NCI-H2171 treated with DMSO at 0.1 percent for 48 hours (cell line): ENCODE data around the gene NOP14.
"Not testable (repeated sequence)": the region's sequence is repeated elsewhere in the genome, so short reads cannot be mapped to it uniquely, and the experiment has no call there.

Experiments used
- DNase-seq: peaks from one replicate; lab custom pipeline; 2025; lab: John Stamatoyannopoulos, UW

NOP14 gene

DNA sequence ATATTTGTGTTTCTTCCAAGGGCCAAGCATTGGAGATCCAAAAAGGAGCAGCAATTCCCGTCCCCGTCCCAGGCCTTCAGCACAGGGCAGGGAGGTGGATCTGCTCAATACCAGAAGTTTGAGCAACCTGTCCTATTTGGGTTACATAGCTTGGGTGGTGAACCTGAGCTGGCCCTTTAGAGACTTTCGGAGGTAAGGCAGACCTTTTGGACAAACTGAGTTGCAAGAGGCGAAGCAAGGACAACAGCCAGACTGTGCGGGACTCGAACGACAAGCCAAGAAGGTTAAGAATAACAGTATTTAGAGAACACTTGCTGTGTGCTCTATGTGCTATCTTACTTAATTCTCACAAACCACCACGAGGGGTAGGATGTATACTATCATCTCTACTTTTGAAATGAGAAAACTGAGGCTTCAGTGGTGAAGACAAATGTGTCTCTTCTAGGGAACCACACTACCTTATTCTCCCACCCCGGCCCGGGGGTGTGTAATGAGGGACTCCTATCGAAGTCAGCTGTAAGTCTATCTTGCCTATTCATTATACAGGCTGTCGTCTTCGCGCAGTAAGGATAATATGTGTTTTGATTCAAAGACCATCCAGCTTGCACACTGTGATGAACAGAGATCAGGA lies 1.3 kb downstream of the NOP14 start:
- DNase-seq: no peak

DNA sequence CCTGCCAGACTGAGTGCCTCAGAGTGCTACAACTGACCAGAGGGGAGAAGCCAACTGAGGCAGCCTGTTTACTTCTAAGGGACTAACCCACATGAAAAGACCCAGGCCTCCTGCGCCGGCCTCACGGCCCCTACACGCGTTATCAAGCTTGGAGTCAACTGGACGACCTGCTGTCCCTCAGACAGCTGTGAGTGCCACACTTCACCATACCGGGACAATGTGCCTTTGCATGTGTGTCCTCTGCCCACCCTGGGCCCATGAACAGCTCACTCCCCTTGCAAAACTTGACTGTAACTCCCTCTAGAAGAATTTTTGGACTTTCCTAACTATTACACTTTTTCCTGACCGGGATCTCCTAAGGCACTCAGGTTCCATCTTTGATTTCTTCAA lies 1.8 kb downstream of the NOP14 start:
- no peak for DNase-seq

DNA sequence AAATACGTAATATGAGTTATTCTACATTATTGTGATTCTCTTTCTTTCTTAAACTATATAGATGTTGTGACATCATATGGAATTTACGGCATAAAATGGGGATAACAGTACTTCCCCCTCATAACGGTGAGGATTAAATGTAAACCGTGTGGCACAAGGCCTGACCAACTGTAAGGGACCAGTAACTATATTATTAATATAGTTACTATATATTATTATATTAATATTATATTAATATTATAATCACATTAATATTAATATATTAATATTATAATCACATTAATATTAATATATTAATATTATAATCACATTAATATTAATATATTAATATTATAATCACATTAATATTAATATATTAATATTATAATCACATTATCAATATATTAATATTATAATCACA lies 2.8 kb downstream of the NOP14 start:
- not testable (repeated sequence) for DNase-seq

DNA sequence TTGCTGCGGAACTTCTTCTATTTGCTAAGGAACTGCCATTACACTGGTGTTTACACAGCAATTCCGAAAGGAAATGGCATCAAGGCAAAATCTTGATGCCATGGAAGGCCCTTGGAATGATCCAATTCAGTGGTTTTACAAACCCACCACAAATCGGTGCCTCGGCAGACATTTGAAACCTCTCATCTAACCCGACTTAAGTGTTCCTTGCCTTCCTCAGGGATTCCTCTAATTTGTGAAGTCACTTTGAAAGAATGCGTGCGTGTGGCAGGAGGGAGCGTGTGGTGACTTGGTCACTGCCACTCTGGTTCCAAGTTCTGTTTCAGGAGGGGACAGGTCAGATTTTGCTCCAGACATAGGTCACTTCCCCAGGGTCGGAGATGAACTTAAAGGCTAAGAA lies 4.8 kb downstream of the NOP14 start:
- no peak for DNase-seq

DNA sequence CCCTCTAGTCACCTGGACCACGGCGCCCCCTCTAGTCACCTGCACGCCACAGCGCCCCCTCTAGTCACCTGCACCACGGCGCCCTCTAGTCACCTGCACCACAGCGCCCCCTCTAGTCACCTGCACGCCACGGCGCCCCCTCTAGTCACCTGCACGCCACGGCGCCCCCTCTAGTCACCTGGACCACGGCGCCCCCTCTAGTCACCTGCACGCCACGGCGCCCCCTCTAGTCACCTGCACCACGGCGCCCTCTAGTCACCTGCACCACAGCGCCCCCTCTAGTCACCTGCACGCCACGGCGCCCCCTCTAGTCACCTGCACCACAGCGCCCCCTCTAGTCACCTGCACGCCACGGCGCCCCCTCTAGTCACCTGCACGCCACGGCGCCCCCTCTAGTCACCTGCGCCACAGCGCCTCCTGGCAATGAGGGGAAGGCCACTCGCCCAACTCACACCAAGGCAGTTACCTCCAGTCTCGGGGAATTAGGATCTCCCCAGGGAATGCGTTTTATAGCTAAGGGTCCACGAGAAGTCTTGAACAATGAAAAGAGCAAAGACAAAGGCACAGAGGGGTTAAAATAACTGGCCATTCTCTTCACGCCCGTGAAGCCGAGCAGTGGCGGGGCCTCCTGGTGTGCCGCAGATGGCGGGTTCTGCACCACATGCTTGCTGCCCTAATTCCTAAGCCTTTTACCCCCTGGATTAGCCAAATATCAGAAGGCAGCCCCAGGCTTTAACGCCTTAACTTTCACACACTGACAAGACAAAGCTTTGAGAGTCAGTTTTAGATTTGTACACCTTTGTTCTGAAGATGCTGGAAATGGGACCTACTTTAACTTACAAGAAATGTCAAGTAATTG lies 7.8 kb downstream of the NOP14 start:
- DNase-seq: not testable (repeated sequence)

DNA sequence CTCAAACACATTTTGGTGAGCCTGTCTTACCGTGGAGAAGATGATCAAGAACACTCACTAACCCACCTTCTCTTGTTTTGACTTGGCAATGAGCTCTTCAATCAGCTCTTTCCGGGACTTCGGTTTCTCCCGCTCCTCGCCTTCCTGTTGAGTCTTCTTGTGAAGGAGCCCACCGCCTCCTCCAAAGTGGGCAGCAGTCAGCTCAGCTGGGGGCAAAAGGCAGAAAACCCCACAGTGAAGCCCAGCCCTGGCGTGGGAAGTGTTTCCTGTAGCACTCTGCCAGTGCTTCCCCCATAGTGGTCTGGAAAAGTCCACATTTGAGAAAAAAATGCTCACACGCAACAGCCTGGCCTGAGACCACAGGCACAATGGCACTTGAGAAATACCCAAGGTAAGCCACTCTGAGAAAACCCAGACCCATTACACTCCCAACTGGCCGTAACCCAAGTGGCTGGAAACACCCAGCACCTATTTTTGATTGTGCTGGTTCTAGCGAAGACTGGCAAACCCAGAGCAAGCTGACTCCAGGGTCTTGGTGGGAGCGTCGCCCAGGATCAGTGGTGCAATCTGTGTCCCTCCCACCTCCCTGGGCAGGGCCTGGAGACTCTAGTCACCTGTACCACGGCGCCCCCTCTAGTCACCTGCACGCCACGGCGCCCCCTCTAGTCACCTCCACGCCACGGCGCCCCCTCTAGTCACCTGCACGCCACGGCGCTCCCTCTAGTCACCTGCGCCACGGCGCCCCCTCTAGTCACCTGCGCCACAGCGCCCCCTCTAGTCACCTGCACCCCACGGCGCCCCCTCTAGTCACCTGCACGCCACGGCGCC lies 8.6 kb downstream of the NOP14 start:
- no peak for DNase-seq

DNA sequence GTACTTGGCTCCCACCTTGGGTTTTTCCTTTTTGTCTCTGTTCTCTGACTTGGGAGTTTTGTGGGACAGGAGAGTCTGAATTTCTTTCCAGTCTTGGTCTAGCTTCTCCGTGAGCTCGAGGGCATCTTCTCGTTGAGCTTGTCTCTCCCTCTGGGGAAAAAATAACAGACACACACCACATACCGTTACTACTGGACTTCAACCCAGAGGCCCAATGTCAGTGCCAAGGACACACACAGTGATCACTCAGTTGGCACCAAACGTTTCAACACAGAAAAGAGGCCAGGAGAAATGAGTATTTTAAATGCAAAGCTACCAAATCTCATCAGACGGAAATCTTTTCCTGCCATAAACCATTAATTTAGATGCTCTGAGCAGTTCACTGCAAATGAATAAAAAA lies 9.7 kb downstream of the NOP14 start:
- no peak for DNase-seq

DNA sequence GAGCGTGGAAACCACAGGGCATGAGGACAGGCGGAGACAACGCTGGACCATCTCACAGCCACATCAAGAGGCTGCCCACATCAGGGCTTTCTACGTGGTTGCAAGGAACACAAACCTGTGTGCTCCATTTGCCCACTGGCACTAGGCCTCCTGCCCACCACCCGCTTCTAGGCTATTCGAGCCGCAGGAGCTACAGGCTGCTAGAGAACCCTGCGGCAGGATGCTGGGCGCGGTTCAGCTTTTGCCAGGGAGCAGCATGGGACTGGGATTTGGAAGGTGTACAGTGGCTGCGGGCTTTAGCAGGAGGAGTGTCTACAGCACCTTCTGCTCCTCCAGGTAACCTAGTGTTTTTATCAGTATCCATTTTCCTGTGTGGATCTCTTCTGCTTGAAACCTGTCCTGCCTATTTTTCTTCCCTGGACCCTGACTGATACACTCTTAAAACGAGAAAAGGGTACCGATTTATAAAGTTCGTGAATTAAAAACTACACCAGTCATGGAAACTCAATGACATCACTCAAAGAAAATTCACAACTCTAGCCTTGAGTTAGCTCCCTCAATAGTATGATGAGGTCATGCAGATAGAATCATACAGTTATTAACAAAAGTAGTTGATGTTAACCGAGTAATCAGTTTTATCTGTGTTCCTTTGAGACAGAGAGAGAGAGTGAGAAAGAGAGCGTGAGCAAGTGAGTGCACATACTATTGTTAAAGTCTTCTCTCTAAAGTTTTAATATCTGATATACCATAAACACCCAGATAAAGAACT lies 12.8 kb downstream of the NOP14 start:
- DNase-seq: no peak

DNA sequence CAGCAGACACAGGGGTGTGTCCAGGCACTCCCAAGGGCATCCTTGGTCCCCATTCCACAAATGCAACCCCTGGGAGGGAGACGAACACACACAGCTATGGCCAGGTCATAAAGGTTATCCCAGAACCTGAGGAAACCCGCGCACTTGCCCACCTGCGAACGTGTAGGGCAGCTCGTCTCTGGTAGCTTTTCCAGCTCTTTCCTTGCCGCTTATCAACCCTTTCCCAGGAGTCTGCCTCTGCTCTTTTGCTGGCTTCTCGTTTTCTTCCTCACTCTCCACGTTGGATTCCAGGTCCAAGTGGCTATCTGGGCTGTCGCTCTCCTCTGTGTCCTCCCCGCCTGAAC lies 13.5 kb downstream of the NOP14 start:
- DNase-seq: no peak

DNA sequence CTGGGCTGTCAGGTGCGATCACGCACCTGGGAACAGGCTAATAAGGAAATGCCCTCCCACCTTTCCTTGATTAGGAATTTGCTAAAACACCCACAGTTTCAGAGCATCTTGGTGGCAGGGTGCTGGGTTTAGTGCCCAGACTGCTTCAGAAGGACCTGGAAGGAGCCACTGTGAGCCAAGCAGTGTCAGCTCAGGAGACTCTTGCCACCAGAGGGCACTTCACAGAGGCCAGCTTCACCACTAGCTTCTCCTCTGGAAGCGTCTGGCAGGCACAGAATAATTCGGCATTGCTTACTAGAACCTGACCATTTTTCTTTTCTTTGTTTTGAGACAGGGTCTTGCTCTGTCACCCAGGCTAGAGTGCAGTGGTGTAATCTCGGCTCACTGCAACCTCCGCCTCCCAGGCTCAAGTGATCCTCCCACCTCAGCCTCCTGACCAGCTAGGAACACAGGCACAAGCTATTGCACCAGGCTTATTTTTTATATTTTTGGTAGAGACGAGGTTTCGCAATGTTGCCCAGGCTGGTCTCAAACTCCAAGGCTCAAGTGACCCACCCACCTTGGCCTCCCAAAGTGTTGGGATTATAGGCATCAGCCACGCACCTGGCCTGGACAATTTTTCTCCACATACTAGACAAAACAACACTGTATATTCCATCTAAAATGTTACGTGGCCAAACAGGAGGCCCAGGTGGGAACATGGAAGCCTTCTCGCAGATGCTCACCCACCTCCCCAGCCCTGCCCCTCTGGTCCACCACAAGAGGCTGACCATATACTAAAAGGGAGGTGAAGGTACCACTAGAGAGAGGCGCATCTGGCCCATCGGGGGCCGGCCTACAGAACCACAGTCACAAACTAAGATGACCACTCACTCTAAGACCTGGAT lies 14.1 kb downstream of the NOP14 start:
- DNase-seq: no peak

DNA sequence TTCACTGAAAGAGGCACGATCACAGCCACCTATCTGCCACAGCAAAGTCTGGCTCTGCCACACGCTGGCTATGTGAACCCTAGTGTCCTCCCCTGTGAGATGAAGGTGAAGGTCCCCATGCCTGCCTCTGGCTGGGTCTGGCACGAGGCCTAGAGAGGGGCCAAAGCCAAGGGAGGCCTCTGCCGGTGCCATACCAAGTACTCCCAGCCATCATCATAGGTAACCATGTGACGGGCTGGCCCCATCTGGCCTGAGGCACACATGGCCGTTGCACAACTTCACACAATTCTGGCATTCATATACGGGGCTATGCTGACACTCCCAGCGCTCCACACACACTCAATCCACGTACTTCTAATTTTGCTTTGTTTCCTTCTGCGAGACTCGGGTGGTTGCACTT lies 15.3 kb downstream of the NOP14 start:
- DNase-seq: no peak

DNA sequence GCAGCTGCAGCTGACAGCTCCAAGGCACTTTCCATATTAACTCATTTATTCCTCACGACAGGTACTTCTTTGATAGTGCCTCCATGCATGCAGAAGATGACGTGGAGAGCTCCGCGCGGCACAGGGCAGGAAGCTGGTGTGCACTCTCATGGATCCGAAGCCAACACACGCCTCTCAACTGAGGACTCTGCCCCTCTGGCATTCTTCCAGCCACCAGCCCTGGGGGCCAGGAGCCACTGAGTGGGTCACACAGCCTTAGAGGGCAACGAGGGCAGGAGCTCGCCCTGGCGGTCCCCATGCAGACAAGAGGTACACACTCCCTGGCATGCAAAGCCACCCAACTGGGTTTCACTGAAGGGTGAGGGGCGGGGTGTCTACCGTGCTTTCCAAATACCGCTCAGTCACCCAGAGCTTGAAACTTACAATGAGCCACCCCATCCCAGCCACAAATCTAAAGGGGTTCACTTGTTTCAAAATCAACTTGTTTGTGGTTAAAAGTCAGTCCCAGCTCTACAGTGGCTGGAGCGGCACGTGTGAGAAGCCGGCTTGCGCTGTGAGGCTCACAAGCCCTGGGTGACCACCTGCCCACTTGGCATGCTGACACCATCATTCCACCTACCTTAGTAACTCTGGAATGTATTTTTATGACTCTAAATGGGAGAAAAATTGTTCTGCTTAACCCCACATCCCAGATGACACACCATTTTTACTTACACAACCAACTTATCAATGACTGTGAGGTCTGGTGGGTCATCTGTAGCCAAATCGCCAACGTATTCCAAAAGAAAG lies 16.2 kb downstream of the NOP14 start:
- no peak for DNase-seq

DNA sequence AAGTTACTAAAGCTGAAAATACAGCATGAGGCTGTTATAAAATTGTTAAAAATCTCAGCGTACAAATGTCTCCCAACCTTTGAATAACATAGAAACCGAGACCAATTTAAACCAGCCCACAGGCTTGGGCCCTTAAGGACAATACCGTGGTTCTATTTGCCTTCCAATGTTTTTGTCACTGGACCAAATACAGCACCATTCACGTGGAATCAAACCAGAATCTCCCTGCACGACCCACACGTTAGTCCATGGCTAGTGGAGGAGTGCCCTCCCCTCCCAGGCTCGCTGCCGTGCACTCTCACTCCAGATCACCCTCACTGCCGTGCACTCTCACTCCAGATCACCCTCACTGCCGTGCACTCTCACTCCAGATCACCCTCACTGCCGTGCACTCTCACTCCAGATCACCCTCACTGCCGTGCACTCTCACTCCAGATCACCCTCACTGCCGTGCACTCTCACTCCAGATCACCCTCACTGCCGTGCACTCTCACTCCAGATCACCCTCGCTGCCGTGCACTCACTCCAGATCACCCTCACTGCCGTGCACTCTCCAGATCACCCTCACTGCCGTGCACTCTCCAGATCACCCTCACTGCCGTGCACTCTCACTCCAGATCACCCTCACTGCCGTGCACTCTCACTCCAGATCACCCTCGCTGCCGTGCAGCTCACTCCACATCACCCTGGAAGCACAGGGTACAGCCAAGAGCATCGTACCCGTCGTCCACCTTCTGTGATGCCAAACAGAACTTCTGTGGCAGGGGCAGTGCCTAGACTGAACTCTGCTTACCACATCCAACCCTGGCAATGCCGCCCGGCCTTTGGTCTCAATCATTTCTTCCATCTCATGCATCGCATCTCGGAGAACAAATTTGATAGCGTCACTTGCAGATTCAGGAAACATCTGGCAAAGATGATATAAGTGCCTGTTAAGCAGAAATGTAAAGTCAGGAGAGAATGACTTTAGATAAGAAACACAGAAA lies 17.3 kb downstream of the NOP14 start:
- DNase-seq: not testable (repeated sequence)

DNA sequence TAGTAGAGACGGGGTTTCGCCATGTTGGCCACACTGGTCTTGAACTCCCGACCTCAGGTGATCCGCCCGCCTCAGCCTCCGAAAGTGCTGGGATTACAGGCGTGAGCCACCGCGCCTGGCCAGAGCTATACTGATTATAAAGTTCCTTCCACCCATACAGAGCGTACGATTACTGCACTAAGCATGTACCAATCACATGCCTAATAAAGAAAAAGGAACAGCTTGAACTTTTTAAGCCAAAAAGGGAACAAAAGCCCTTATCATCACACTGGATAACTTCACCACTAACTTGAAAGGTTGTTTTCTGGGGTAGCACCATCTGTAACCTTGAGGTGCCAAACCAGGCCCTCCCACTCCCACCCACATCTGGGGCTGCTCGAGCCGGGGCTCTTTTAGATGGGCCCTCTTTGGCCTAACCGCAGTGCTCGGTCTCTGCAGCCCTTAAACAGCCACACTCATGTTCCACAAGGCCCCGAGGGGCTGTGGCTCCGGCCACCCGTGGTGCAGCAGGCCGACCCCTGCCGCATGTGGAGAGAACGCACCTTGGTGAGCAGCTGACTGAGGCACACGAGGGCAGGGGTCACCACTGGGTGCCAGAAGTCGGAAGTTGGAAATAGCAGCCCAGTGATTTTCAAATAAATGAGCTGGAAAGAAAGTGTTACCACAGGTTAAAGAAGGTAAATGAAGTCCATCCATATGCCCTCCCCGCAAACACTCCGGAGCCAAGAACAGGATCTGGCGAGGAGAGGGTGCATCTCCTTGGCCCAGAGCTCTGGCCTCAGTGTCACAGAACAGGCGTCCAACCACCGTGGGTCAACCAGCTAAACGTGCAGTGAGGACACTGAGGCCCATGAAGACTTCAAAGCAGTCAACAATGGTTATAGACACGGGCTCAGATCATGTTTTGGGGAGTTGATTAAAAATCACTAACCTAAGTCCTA lies 18.4 kb downstream of the NOP14 start:
- DNase-seq: no peak

DNA sequence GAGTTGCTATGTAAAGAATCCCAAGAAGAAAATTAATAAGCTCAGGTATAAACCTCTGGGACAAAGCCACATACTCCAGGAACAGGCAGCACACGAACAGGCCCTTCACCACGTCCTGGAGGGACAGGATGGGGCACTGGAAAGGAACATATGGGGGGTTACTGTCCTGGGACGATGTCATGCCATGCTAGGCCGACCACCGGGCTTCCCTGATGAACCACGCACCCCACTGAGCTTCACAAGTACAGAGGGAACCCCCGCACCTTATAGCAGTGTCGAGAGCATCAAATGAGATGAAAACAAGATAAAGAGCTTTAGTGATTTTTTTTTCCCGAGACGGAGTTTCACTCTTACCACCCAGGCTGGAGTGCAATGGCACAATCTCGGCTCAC lies 19.1 kb downstream of the NOP14 start:
- DNase-seq: no peak

DNA sequence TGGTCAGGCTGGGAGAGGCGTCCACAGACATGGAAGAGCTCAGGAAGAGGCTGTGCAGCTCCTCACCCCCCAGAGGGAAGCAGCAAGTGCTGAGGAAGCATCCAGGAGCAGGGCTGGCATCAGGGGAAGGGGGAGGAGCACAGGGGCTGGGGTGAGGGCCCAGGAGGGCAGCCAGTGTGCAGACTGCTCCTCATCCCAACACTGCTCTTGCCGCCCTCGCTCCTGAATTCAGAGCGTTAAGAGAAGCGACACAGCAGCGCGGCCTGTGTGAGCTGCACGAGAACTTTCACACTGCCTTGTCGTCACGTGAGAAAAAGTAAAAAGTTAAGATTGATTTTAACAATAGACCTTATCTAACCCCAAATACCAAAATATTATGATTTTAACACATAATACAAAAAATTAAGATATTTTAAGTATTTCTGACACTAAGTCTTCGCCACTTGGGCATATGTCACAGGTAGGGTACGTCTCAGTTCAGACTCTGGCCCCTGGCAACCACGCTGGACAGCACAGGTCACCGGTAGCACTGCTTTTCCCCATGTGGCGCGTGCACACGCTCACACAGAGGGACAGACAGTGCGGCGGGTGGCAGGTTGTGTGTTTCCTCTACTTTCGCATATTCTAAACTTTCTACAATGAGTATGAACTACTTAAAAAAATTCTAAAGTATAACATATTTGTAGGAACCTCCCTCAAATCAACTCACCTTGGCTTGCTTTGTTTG lies 19.7 kb downstream of the NOP14 start:
- DNase-seq: no peak
